SK-N-SH (cell line): Measurements from ENCODE around the gene SEC31B. TPM values are rescaled to one million over a fixed set of nuclear protein-coding genes. Genes with fewer than 3 reads are reported as not detected.

Source experiments
- CTCF ChIA-PET: fragments of 300-600, 350-600 bp; formaldehyde crosslinking; extraction: SDS; loops from one replicate; lab custom pipeline; 2021; lab: Yijun Ruan, JAX
- POLR2A ChIA-PET: fragments of 350-600 bp; sonication (Branson Sonifier 250); formaldehyde crosslinking; extraction: SDS; loops from one replicate; lab custom pipeline; 2020; ENCODE audit warnings: antibody characterized with exemption, inconsistent platforms; lab: Yijun Ruan, JAX
- DNase-seq: peaks from one replicate; pipeline ENCODE4 v3.0.0; 2012
- H2AFZ ChIP-seq: fragments of 200-600 bp; sonication (generic); 2 replicates; pipeline ENCODE4 v1.8.1; 2016; ENCODE audit warnings: antibody characterized with exemption, mild to moderate bottlenecking, low read depth
- H3F3A ChIP-seq: fragments of 200-600 bp; sonication (generic); replicated peaks from 2 replicates; pipeline ENCODE3; 2016; ENCODE audit warnings: antibody characterized with exemption, mild to moderate bottlenecking; ENCODE audit not compliant: insufficient read depth
- H3K27ac ChIP-seq, 2 experiments: fragments of 200-500 bp in 1 of 2; fragments of 200-600 bp in 1 of 2; sonication (Bioruptor generic) in 1 of 2; sonication (generic), shearing (Covaris generic) in 1 of 2; 2 replicates each; pipeline versions ENCODE4 v1.5.1 to v1.6.1; 2014 to 2016; ENCODE audit warnings: low read depth in 2 of 2, inconsistent platforms in 1 of 2, low read length in 1 of 2, mild to moderate bottlenecking in 1 of 2, mixed read lengths in 1 of 2
- H3K27me3 ChIP-seq: fragments of 200-600 bp; sonication (generic), shearing (Covaris generic); 2 replicates; pipeline ENCODE4 v1.6.1; 2016; ENCODE audit warnings: mixed run types; ENCODE audit not compliant: insufficient read depth
- H3K36me3 ChIP-seq, 2 experiments: fragments of 200-500 bp in 1 of 2; fragments of 200-600 bp in 1 of 2; sonication (Bioruptor generic) in 1 of 2; sonication (generic) in 1 of 2; replicated peaks in 1 of 2; 2 replicates each; pipeline versions ENCODE3 to v1.5.1; 2014 to 2016; ENCODE audit warnings: low read length in 1 of 2, mild to moderate bottlenecking in 1 of 2; ENCODE audit not compliant: insufficient read depth in 2 of 2, control insufficient read depth in 1 of 2
- H3K4me1 ChIP-seq, 2 experiments: fragments of 200-500 bp in 1 of 2; fragments of 200-600 bp in 1 of 2; sonication (Bioruptor generic) in 1 of 2; sonication (generic), shearing (Covaris generic) in 1 of 2; 2 replicates each; pipeline versions ENCODE4 v1.5.1 to v1.6.1; 2014 to 2016; ENCODE audit warnings: low read depth in 1 of 2, low read length in 1 of 2, mixed run types in 1 of 2; ENCODE audit not compliant: insufficient read depth in 2 of 2, control insufficient read depth in 1 of 2
- H3K4me2 ChIP-seq: fragments of 200-600 bp; sonication (generic), shearing (Covaris generic); 2 replicates; pipeline ENCODE4 v1.6.1; 2017; ENCODE audit warnings: mixed run types
- H3K4me3 ChIP-seq, 2 experiments: fragments of 200-500 bp in 1 of 2; fragments of 200-600 bp in 1 of 2; sonication (Bioruptor generic) in 1 of 2; sonication (generic), shearing (Covaris generic) in 1 of 2; 2 replicates each; pipeline versions ENCODE4 v1.5.1 to v1.8.1; 2014 to 2016; ENCODE audit warnings: low read depth in 2 of 2, inconsistent platforms in 1 of 2, low read length in 1 of 2, mild to moderate bottlenecking in 1 of 2, mixed read lengths in 1 of 2, moderate library complexity in 1 of 2
- H3K79me2 ChIP-seq: fragments of 200-600 bp; sonication (generic); 2 replicates; pipeline ENCODE4 v1.8.1; 2017; ENCODE audit warnings: mild to moderate bottlenecking; ENCODE audit not compliant: insufficient read depth
- H3K9ac ChIP-seq: fragments of 200-600 bp; sonication (generic); 2 replicates; pipeline ENCODE4 v1.6.1; 2017; ENCODE audit warnings: mixed run types
- H3K9me2 ChIP-seq: fragments of 200-600 bp; sonication (generic); 2 replicates; pipeline ENCODE4 v1.6.1; 2017; ENCODE audit warnings: mixed run types
- H3K9me3 ChIP-seq: fragments of 200-600 bp; sonication (generic); 2 replicates; pipeline ENCODE4 v1.6.1; 2017; ENCODE audit warnings: mixed run types, mild to moderate bottlenecking, moderate library complexity
- H4K20me1 ChIP-seq: fragments of 200-600 bp; sonication (generic); 2 replicates; pipeline ENCODE4 v1.6.1; 2017; ENCODE audit warnings: mild to moderate bottlenecking, mixed run types; ENCODE audit not compliant: insufficient read depth
- ELF1 ChIP-seq: IDR thresholded peaks from 2 replicates; pipeline ENCODE4 v1.4.0; 2012
- EP300 ChIP-seq, 2 experiments: IDR thresholded peaks; 2 replicates each; pipeline versions ENCODE4 v1.4.0 to v1.6.1; 2012; ENCODE audit warnings: borderline replicate concordance in 1 of 2, low read depth in 1 of 2, low read length in 1 of 2
- GABPA ChIP-seq: IDR thresholded peaks from 2 replicates; pipeline ENCODE4 v1.4.0; 2012; ENCODE audit warnings: low read depth, mild to moderate bottlenecking
- MXI1 ChIP-seq: IDR thresholded peaks from 2 replicates; pipeline ENCODE4 v1.6.1; 2012; ENCODE audit warnings: mild to moderate bottlenecking, low read depth, low read length, improper control_type of control experiment
- NFIC ChIP-seq: IDR thresholded peaks from 2 replicates; pipeline ENCODE4 v1.4.0; 2012; ENCODE audit warnings: borderline replicate concordance
- RCOR1 ChIP-seq: fragments of 150-350 bp; IDR thresholded peaks from 2 replicates; pipeline ENCODE4 v1.6.1; 2017; ENCODE audit warnings: antibody characterized with exemption, low read length
- SIN3A ChIP-seq: IDR thresholded peaks from 2 replicates; pipeline ENCODE4 v1.6.1; 2012; ENCODE audit warnings: low read depth, mild to moderate bottlenecking, low read length, moderate library complexity, borderline replicate concordance
- TEAD4 ChIP-seq: IDR thresholded peaks from 2 replicates; pipeline ENCODE4 v1.4.0; 2012; ENCODE audit warnings: mild to moderate bottlenecking, borderline replicate concordance; ENCODE audit not compliant: insufficient read depth
- YY1 ChIP-seq: IDR thresholded peaks from 2 replicates; pipeline ENCODE4 v1.4.0; 2012; ENCODE audit warnings: low read depth, mild to moderate bottlenecking
- WGBS: methylation state at CpG from one replicate; pipeline ENCODE4 v1.1.6; 2017; ENCODE audit warnings: low lambda C conversion rate; 5-methylcytosine and 5-hydroxymethylcytosine counted together
- polyA plus RNA-seq, 3 experiments: library from polyadenylated mRNA; depleted of rRNA; stranded (reverse); fragments of >200 nt; gene quantifications; 2 replicates each; pipeline ENCODE4 v1.2.3, GENCODE V29; 2012
- TF ChIP-seq, protein P1 (sequence below): fragments of 200-600 bp; sonication (generic); IDR thresholded peaks from 2 replicates; pipeline ENCODE4 v1.6.1; 2017; ENCODE audit warnings: antibody characterized with exemption, mild to moderate bottlenecking, moderate library complexity
- TF ChIP-seq, protein P2 (sequence below): IDR thresholded peaks from 2 replicates; pipeline ENCODE4; 2012
- TF ChIP-seq, protein P3 (sequence below): fragments of 150-350 bp; IDR thresholded peaks from 2 replicates; pipeline ENCODE4 v1.6.1; 2017; ENCODE audit warnings: antibody characterized with exemption, low read length, low read depth, borderline replicate concordance
- TF ChIP-seq, protein P4 (sequence below): IDR thresholded peaks from 2 replicates; pipeline ENCODE4 v1.4.0; 2012; ENCODE audit warnings: low read depth
- TF ChIP-seq, protein P5 (sequence below): IDR thresholded peaks from 2 replicates; pipeline ENCODE4 v1.4.0; 2012; ENCODE audit warnings: low read depth, borderline replicate concordance

Gene SEC31B
- polyA plus RNA-seq, 1 of the 3 experiments (the other 2 are of a cell fraction) = 8.8 TPM

DNA sequence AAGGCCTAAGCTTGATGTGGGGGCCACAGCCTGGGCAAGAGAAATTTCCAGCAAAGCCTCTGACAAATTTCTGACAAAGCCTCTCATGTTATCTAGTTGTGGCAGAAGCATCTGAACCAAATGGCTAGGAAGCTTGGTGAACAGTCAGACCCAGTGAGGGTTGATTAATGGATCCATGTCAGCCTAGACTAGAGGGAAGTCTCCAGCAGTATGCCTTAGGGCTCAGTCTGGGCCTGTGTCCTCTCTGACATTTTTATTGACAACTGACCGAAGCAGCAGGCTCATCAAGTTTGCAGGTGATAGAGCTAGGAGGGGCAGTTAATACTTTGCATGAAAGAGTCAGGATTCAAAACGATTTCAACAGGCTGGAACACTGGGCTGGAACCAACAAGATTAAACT lies 41.3 kb upstream of the SEC31B start:
- CTCF ChIA-PET = interaction anchor here (0.8 to 11.5 kb wide), 29 partner anchors 9 to 501 kb away, joined by 3 to 262 read pairs (median 5); partner anchors contain the start of genes KAZALD1 and PAX2
- H4K20me1 ChIP-seq = no peaks in the 10 kb centered on the region
- no peak for DNase-seq
- 64% methylated on average over 2 of the region's 2 CpGs for WGBS
- H3F3A ChIP-seq = peaks cover 3% of the 10 kb centered on the region
- H2AFZ ChIP-seq = no peak overlapping the region
- no peaks in the 10 kb centered on the region for H3K9me3 ChIP-seq
- no peak overlapping the region for H3K27ac ChIP-seq
- no peaks in the 10 kb centered on the region for H3K27me3 ChIP-seq
- H3K36me3 ChIP-seq = peaks cover 5 to 11% of the 10 kb centered on the region in 2 experiments
- H3K9ac ChIP-seq = no peak overlapping the region
- H3K4me3 ChIP-seq = no peak overlapping the region
- POLR2A ChIA-PET = interaction anchor here (0.6 to 1.7 kb wide), 2 partner anchors 183 to 315 kb away, joined by 3 to 6 read pairs; no protein-coding TSS in a partner anchor
- no peak overlapping the region for H3K4me2 ChIP-seq
- no peaks in the 10 kb centered on the region for H3K79me2 ChIP-seq
- H3K9me2 ChIP-seq = no peaks in the 10 kb centered on the region
- TF ChIP-seq YY1 (no peak), SIN3A (no peak), EP300 (IDR thresholded peaks at IDR 0.05; ENCODE audit: borderline replicate concordance in 1 of 2, low read depth in 1 of 2, low read length in 1 of 2) (no peak), ELF1 (no peak), NFIC (no peak), RCOR1 (no peak), TEAD4 (no peak), GABPA (no peak), MXI1 (no peak)
- TF ChIP-seq, protein P1, sequence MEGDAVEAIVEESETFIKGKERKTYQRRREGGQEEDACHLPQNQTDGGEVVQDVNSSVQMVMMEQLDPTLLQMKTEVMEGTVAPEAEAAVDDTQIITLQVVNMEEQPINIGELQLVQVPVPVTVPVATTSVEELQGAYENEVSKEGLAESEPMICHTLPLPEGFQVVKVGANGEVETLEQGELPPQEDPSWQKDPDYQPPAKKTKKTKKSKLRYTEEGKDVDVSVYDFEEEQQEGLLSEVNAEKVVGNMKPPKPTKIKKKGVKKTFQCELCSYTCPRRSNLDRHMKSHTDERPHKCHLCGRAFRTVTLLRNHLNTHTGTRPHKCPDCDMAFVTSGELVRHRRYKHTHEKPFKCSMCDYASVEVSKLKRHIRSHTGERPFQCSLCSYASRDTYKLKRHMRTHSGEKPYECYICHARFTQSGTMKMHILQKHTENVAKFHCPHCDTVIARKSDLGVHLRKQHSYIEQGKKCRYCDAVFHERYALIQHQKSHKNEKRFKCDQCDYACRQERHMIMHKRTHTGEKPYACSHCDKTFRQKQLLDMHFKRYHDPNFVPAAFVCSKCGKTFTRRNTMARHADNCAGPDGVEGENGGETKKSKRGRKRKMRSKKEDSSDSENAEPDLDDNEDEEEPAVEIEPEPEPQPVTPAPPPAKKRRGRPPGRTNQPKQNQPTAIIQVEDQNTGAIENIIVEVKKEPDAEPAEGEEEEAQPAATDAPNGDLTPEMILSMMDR = no peak
- TF ChIP-seq, protein P2, sequence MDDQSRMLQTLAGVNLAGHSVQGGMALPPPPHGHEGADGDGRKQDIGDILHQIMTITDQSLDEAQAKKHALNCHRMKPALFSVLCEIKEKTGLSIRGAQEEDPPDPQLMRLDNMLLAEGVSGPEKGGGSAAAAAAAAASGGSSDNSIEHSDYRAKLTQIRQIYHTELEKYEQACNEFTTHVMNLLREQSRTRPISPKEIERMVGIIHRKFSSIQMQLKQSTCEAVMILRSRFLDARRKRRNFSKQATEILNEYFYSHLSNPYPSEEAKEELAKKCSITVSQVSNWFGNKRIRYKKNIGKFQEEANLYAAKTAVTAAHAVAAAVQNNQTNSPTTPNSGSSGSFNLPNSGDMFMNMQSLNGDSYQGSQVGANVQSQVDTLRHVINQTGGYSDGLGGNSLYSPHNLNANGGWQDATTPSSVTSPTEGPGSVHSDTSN = no peak
- TF ChIP-seq, protein P3, sequence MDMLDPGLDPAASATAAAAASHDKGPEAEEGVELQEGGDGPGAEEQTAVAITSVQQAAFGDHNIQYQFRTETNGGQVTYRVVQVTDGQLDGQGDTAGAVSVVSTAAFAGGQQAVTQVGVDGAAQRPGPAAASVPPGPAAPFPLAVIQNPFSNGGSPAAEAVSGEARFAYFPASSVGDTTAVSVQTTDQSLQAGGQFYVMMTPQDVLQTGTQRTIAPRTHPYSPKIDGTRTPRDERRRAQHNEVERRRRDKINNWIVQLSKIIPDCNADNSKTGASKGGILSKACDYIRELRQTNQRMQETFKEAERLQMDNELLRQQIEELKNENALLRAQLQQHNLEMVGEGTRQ = no peak
- TF ChIP-seq, protein P4, sequence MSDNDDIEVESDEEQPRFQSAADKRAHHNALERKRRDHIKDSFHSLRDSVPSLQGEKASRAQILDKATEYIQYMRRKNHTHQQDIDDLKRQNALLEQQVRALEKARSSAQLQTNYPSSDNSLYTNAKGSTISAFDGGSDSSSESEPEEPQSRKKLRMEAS = no peak
- TF ChIP-seq, protein P5, sequence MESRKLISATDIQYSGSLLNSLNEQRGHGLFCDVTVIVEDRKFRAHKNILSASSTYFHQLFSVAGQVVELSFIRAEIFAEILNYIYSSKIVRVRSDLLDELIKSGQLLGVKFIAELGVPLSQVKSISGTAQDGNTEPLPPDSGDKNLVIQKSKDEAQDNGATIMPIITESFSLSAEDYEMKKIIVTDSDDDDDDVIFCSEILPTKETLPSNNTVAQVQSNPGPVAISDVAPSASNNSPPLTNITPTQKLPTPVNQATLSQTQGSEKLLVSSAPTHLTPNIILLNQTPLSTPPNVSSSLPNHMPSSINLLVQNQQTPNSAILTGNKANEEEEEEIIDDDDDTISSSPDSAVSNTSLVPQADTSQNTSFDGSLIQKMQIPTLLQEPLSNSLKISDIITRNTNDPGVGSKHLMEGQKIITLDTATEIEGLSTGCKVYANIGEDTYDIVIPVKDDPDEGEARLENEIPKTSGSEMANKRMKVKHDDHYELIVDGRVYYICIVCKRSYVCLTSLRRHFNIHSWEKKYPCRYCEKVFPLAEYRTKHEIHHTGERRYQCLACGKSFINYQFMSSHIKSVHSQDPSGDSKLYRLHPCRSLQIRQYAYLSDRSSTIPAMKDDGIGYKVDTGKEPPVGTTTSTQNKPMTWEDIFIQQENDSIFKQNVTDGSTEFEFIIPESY = no peak
- TF ChIP-seq, all 33 proteins: peak for 0
- no peaks in the 10 kb centered on the region; a peak in 1 of 4 replicates for H3K4me1 ChIP-seq
